Smooth muscle cell of the umbilical artery (primary cell): ENCODE results near the gene PRSS22. TPM values are rescaled to one million over a fixed set of nuclear protein-coding genes. Genes with fewer than 3 reads are reported as not detected.

Experiments used
- total RNA-seq: library from RNA; depleted of rRNA; stranded (reverse); fragments of >200 nt; gene quantifications from 2 replicates; pipeline ENCODE4 v1.2.3, GENCODE V29; 2014

PRSS22 gene
- total RNA-seq = not detected in 2 replicates

GRCh38 chr16:2857451-2858244, at the start of gene PRSS22:
PRSS22 (minus strand) TSS chr16:2858170; CDS start chr16:2858104, 66 bp downstream.

GRCh38 chr16:2882650-2883457, 24.9 kb upstream of the PRSS22 start, which contains the start of gene FLYWCH2:
FLYWCH2 (plus strand) TSS chr16:2883215; CDS start chr16:2896450, 13,235 bp downstream.

GRCh38 chr16:2829501-2830354, 28.2 kb downstream of the PRSS22 start, which contains the start of gene ZG16B:
ZG16B (plus strand) TSS chr16:2830303; CDS start chr16:2830442, 139 bp downstream.

GRCh38 chr16:2816751-2817339, 41.1 kb downstream of the PRSS22 start, which contains the start of gene PRSS21:
PRSS21 (plus strand) TSS chr16:2817237; CDS start chr16:2817269, 32 bp downstream.

Other genes starting within 250 kb of the PRSS22 start
- gene KCTD5, start 175.6 kb downstream of the PRSS22 start, total RNA-seq = 20.2 and 34.1 TPM in 2 replicates
- gene PRSS27, start 137.9 kb downstream of the PRSS22 start, total RNA-seq = 0.30 and 0.42 TPM in 2 replicates
- 48.4 and 103 TPM in 2 replicates for gene SRRM2, start 105.5 kb downstream of the PRSS22 start, total RNA-seq
- 124 and 257 TPM in 2 replicates for gene ELOB, start 80.9 kb downstream of the PRSS22 start, total RNA-seq
- gene PRSS33, start 70.6 kb downstream of the PRSS22 start, total RNA-seq = not detected in 2 replicates
- gene PRSS41, start 59.7 kb downstream of the PRSS22 start, total RNA-seq = not detected in 2 replicates
- not detected in 2 replicates for gene PRSS21, start 40.9 kb downstream of the PRSS22 start, total RNA-seq
- gene ZG16B, start 27.9 kb downstream of the PRSS22 start, total RNA-seq = not detected in 2 replicates
- gene FLYWCH2, start 25.0 kb upstream of the PRSS22 start, total RNA-seq = 37.6 and 59.4 TPM in 2 replicates
- gene FLYWCH1, start 53.8 kb upstream of the PRSS22 start, total RNA-seq = 44.8 and 58.7 TPM in 2 replicates
- not detected in 2 replicates for gene KREMEN2, start 106.1 kb upstream of the PRSS22 start, total RNA-seq
- gene PAQR4, start 111.2 kb upstream of the PRSS22 start, total RNA-seq = 0.89 and 4.6 TPM in 2 replicates
- 0.59 and 4.2 TPM in 2 replicates for gene PKMYT1, start 122.3 kb upstream of the PRSS22 start, total RNA-seq
- not detected in 2 replicates for gene CLDN9, start 154.8 kb upstream of the PRSS22 start, total RNA-seq
- 0.30 TPM in 1 of 2 replicates, not detected in the other for gene CLDN6, start 160.0 kb upstream of the PRSS22 start, total RNA-seq
- 267 and 333 TPM in 2 replicates for gene TNFRSF12A, start 162.2 kb upstream of the PRSS22 start, total RNA-seq
- gene HCFC1R1, start 165.8 kb upstream of the PRSS22 start, total RNA-seq = 7.8 and 11.3 TPM in 2 replicates
- 13.2 and 15.4 TPM in 2 replicates for gene THOC6, start 165.9 kb upstream of the PRSS22 start, total RNA-seq
- gene BICDL2, start 178.8 kb upstream of the PRSS22 start, total RNA-seq = 0.28 and 0.59 TPM in 2 replicates
- not detected in 2 replicates for gene MMP25, start 188.4 kb upstream of the PRSS22 start, total RNA-seq
- gene IL32, start 207.5 kb upstream of the PRSS22 start, total RNA-seq = 12.5 and 23.7 TPM in 2 replicates
- gene ZSCAN10, start 241.1 kb upstream of the PRSS22 start, total RNA-seq = not detected in 2 replicates